ENCODE results near the gene AP4B1. TPM values are rescaled to one million over a fixed set of nuclear protein-coding genes. Genes with fewer than 3 reads are reported as not detected.

Gene AP4B1
- total and polyA plus RNA-seq, 9 of the 15 experiments (the other 6 are each of a cell fraction or from before 2014, with no cell fraction given), result 15.8 to 36.5 (median 24.6) TPM

DNA sequence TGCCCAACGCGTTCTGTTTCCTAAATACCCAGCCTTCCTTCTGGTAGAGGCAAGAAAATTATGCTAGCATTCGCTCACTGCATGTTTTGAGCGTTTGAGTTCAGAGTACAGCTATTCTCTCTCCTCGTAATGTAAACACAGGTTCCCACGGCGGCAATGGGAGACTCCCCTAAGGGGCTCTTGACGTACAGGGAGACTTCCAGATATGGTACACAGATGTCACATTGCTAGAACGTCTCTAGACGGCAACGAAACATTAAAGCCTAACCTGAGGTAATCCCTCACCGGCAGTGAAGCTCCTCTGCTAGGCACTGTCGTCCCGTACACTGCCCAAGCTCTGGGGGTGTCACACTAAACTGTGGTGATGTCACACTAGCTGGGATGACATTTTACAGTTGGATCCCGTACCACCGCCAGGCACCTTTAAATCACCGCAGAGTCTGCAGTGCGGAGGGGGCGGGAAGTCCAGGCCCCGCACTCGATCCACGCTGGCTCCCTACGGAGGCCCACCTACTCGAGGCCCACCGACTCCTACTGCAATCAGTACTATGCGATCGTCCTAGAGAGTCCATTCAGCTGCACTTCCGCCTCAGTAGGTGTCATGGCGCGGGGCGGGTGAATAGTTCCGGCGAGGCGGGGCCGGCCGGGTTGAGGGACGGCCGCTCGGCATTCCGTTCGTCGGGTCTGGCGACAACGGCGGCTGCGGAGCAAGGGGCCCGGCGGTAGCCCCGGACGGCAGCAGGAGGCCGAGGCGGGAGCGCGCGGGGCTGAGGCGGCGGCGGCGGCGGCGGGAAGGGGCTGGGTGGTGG, 24.5 kb upstream of the AP4B1 start, which contains the start of gene HIPK1 (continued):
- TF ChIP-seq ZBTB2 (IDR thresholded peaks at IDR 0.05), result peak; percentile 70
- peak; percentile 59; the same call in 1 of the 2 replicates for TF ChIP-seq E2F4 (CRISPR knock-in tag; IDR thresholded peaks at IDR 0.05; ENCODE audit: low read depth)
- TF ChIP-seq ILF3 (IDR thresholded peaks at IDR 0.05; ENCODE audit: borderline replicate concordance), result no peak
- TF ChIP-seq NR2C1 (IDR thresholded peaks at IDR 0.05), result peak; percentile 87
- TF ChIP-seq NR2C1 (tag; IDR thresholded peaks at IDR 0.05), result peak; percentile 93
- TF ChIP-seq ZFPM2 (CRISPR knock-in tag; IDR thresholded peaks at IDR 0.05), result no peak
- TF ChIP-seq, protein P1, sequence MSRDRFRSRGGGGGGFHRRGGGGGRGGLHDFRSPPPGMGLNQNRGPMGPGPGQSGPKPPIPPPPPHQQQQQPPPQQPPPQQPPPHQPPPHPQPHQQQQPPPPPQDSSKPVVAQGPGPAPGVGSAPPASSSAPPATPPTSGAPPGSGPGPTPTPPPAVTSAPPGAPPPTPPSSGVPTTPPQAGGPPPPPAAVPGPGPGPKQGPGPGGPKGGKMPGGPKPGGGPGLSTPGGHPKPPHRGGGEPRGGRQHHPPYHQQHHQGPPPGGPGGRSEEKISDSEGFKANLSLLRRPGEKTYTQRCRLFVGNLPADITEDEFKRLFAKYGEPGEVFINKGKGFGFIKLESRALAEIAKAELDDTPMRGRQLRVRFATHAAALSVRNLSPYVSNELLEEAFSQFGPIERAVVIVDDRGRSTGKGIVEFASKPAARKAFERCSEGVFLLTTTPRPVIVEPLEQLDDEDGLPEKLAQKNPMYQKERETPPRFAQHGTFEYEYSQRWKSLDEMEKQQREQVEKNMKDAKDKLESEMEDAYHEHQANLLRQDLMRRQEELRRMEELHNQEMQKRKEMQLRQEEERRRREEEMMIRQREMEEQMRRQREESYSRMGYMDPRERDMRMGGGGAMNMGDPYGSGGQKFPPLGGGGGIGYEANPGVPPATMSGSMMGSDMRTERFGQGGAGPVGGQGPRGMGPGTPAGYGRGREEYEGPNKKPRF (IDR thresholded peaks at IDR 0.05; ENCODE audit: low read depth, low read length), result no peak
- peak; percentile 48 for TF ChIP-seq BHLHE40 (IDR thresholded peaks at IDR 0.05; ENCODE audit: low read length)
- TF ChIP-seq L3MBTL2 (IDR thresholded peaks at IDR 0.05), result peak; percentile 58
- TF ChIP-seq PHF20 (IDR thresholded peaks at IDR 0.05; ENCODE audit: partially characterized antibody), result peak; percentile 89
- peak; percentile 61 for TF ChIP-seq SMAD4 (CRISPR knock-in tag; conservative IDR thresholded peaks at IDR 0.05)
- no peak for TF ChIP-seq PTRF (tag; IDR thresholded peaks at IDR 0.05)
- TF ChIP-seq GTF2A2 (tag; IDR thresholded peaks at IDR 0.05), result no peak
- TF ChIP-seq PRDM10 (IDR thresholded peaks at IDR 0.05; ENCODE audit: partially characterized antibody), result peak; percentile 96
- TF ChIP-seq SREBF1 (IDR thresholded peaks at IDR 0.05; ENCODE audit: borderline replicate concordance, low read depth, low read length), result no peak
- TF ChIP-seq TCF7L2 (IDR thresholded peaks at IDR 0.05; ENCODE audit: low read depth, low read length), result no peak
- no peak for TF ChIP-seq ZNF644 (tag; IDR thresholded peaks at IDR 0.05; ENCODE audit: low read depth)
- TF ChIP-seq ZNF589 (CRISPR knock-in tag; IDR thresholded peaks at IDR 0.05; ENCODE audit: low read depth), result no peak
- no peak for TF ChIP-seq THAP7 (CRISPR knock-in tag; IDR thresholded peaks at IDR 0.05)

All from K562 (cell line).